Effector CD8-positive, alpha-beta T cell (primary cell): ENCODE measurements around the gene POGK.
"Not testable (repeated sequence)": the region's sequence is repeated elsewhere in the genome, so short reads cannot be mapped to it uniquely, and the experiment has no call there.

ENCODE experiments used
- DNase-seq: peaks from one replicate; lab custom pipeline; 2025; lab: John Stamatoyannopoulos, UW

The POGK gene

DNA sequence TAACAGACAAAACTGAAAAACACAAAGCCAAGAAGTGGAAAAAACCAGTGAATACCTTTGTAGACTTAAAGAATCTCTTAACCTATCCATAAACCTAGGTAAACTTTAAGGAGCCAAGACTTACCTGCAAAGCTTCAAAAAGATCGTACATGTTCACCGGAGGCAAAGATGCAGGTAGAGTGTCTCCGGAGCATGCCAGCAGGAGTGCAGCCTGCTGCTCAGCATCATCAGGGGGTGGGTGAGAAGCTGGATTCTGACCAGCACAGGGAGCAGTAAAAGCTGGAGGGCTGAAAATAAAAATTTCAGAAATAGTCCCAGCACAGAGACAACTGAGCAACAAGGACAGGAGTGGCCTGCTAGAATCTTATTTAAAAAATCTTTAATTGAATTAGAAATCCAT lies 18.7 kb downstream of the POGK start:
- no peak for DNase-seq

DNA sequence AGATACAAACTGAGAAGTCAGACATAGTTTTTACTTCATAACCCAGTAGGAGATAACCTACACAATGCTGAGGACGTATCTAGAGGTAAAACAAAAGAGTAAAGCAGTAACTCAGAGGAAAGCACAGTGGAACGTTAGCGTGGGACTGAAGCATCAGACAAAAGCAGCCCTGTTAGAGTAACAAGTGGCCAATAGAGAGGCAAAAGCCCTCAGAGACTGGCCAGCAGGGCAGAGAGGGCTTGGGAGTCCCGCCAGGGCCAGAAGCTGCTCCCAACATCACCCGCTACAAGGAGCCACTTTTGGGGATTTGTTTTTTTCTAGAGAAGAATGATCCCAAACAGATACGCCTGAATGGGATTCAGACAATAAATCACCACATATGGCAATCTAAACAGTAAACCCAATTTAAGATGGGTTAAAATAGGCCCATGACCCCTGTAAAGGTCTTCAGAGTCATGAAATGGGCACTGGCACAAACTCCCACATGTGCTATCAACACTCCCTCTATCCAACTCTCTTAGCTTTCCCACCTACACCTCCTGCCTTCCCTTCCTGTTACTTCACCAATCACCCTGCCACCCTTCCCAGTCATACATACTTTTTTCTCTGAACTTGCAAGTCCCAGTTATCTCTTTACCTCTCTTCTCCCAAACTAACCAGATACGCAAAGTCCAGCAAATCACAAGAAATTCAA lies 19.6 kb downstream of the POGK start:
- no peak for DNase-seq

DNA sequence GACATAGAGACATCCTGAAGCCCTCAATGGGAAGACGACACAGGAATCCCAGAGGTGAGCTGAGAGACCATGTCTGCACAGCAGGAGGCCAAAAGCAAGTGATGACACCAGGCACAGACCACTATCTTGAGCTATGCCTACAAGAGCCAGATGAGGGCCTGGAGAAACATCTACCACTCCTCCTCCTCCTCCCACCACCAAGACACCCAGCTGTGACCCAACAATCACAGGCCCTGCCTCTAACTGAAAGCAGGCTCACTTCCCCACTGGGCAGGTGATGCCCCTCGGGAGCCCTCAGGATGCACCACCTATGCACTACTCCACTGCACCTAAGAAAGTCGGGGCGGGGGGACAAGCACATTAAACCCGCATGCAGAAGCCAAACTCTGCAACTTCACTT lies 20.3 kb downstream of the POGK start:
- no peak for DNase-seq

DNA sequence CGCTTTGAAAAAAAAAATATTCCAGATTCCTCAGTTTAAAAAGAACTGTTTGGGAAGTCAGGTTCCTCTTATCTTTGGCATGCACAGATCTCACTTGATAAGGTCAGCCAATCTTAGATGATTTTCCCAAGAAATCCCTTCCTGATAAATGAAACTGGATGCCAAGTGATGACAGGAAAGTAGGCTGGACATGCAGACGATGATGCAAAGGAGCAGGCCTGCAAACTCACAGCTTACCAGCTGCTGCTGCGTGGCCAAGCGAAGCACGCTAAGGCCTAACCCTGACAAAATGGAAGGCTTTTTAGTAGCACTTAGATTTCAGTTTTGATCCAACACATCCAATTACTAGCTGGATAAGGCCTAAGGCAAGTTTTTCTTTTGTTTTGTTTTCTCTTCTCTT lies 26.7 kb downstream of the POGK start:
- no peak for DNase-seq

DNA sequence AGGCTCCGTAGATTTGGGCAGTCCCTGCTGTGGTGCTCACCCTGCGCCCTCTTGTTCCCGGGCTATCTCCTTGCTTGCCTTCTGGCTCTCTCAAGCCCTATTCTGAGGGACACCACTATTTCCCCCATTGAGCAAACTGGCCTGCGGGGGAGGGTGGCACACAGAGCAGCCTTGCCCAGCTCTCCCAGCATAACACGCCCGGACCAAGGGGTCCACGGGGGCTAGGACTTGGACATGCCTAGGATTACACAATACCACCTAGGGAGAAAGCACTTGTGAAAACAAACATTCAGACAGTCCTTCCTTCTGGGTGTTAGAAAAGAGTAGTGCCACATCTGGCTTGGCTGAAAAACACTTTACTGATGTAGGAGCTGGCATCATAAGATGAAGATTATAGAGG lies 29.4 kb downstream of the POGK start:
- DNase-seq: no peak

DNA sequence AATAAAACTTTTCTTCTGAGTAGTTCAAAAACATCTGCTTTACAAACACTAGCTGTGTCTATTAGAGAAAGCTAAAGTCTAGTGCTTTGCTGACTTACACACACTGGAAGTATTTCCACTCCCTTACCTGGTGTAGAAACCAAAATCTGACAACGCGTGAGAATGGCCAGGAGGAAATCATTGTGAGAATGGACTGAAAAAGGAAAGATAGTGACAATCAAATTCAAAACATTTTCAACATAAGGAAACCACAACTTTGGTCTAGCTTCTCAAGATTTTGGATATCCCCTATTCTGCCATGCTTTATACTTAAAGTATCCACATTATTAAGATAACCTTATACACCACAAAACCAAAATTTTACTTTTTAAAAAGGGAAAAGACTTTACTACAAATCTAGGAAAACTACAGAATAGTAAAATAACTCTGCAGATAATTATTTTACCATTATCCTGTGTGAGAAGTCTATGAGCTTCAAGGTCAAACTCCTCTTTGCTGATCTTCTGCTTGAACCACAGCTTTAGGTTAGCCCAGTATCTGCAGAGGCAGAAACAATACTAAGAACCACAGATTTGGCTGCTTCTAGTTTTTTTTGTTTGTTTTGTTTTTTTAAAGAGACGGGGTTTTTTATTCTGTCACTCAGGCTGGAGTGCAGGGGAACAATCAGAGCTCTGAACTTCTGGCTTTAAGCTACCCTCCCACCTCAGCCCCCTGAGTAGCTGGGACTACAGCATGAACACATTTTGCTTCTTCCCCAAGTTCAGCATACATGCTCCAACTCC lies 30.2 kb downstream of the POGK start:
- no peak for DNase-seq

DNA sequence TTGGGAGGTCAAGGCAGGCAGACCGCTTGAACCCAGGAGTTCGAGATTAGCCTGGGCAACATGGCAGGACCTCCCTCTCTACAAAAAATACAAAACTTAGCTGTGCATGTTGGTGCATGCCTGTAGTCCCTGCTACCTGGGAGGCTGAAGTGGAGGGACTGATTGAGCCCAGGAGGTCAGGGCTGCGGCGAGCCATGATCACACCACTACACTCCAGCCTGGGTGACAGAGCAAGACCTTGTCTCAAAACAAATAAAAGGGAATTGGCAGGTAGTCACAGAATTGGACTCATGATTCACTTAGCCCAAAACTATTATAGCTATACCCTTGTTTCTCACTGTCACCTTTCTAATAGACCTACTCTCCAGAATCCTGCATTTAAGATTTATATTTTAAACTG lies 31.3 kb downstream of the POGK start:
- DNase-seq: no peak

DNA sequence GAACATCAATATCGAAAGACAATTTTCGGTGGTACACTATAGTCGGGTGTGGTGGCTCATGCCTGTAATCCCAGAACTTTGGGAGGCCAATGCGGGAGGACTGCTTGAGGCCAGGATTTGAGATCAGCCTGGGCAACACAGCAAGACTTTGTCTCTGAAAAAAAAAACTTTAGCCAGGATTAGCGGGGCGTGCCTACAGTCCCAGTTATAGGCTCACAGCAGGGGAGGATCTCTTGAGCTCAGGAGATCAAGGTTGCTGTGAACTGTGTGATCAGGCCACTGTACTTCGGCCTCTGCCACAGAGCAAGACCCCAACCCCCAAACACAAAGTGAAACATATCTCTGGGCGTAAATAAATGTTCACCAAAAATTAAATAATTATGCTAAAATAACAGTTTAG lies 35.2 kb downstream of the POGK start:
- DNase-seq: no peak

DNA sequence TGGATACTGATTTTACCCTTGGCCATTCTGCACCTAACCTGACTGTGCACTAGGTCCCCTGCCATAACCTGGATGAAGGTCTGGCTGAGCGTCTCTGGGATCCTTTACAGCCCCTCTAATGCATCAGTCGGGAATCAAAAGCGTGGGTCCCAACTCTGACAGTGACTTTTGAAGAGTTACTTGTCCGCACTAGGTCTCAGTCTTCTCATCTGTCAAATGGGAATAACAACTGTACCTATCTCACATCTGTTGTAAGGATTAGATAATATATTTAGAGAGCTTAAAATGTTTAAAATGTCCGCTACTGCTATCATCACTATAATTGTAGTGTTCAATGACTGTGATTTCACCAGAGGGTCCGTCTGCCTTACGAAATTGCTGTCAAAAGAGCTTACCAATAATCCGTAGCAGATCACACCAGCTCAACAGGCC lies 36.0 kb downstream of the POGK start:
- no peak for DNase-seq

DNA sequence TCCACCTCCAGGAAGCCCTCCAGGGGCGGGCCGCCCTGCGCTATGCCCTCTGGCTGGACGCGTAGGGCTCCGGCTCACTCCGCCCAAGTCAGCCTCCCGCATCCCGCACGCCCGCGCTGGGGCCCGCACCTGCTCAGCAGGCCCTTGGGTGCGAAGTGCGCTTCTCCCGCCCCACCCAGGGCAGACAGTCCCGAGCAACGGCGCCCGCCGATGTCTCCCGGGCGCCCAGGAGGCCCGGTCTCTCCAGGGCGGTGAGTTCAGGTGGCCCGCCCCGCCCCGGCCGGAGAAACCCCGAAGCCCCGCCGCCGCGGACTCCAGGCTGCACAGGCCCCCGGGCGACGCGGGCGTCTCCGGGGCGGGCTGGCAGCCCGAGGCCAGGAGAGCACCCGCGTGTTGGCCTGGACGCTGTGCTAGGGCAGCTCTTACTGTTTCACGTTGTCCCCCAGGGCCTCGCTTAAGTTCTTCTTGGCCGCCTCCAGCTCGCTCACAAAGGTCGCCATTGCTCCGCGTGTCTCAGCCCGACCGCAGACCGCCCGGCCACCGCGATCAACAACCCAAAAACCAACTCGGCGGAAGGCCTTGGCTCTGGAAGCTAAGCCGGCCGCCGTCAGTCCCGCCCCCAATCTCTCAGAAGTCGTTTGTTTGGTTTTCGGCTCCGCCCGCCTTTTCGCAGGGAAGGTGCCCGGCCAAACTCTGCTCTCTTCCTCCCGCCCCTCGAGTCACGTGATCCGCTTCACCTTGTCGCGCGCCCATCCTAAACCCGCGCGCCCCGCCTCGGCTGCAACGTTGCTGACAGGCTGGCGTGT lies 36.7 kb downstream of the POGK start, which contains the start of gene TADA1:
TADA1 (minus strand) TSS at position 531 of the 806 bp plus-strand sequence; CDS start at position 500, 31 bp downstream.
- peak; percentile 94 for DNase-seq

DNA sequence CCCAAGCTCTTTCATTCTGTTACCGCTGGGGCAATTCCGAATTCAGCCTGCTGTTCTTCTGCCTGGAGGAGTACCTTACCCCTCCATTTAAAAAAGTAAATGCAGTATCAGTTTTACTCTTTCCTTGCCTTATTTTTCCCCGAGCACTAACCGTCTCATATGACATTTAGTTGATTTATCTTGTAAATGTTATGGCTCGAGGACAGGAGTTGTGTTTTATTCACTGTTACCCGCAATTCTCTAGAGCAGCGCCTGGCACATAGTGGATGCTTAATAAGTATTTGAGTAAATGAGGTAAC lies 37.2 kb downstream of the POGK start:
- no peak for DNase-seq

DNA sequence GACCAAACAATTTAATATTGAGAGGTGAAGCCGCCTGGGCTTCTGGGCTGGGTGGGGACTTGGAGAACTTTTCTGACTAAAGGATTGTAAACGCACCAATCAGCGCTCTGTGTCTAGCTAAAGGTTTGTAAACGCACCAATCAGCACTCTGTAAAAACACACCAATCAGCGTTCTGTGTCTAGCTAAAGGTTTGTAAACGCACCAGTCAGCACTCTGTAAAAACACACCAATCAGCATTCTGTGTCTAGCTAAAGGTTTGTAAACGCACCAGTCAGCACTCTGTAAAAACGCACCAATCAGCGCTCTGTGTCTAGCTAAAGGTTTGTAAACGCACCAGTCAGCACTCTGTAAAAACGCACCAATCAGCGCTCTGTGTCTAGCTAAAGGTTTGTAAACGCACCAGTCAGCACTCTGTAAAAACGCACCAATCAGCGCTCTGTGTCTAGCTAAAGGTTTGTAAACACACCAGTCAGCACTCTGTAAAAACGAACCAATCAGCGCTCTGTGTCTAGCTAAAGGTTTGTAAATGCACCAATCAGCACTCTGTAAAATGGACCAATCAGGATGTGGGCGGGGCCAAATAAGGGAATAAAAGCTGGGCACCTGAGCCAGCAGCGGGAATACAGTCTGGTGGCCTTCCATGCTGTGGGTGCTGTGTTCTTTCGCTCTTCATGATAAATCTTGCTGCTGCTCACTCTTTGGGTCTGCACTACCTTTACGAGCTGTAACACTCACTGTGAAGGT lies 39.1 kb downstream of the POGK start:
- DNase-seq: not testable (repeated sequence)

DNA sequence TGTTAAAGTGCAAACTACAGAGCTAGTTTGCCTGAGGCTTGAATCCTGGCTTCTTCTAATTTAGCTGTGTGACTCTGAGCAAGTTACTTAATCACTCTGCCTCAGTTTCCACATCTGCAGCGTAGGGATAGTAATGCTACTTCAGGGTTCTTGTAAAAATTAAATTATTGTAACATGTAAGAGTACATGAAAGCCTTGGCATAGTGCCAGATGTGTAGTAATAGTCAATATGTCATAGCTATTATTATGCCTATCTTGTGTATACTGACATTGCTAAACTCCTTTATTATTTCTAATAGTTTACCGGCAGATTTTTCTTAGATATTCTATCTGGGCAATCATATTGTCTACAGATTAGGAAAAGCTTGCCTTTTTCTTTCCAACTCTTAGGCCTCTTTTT lies 43.6 kb downstream of the POGK start:
- DNase-seq: no peak

DNA sequence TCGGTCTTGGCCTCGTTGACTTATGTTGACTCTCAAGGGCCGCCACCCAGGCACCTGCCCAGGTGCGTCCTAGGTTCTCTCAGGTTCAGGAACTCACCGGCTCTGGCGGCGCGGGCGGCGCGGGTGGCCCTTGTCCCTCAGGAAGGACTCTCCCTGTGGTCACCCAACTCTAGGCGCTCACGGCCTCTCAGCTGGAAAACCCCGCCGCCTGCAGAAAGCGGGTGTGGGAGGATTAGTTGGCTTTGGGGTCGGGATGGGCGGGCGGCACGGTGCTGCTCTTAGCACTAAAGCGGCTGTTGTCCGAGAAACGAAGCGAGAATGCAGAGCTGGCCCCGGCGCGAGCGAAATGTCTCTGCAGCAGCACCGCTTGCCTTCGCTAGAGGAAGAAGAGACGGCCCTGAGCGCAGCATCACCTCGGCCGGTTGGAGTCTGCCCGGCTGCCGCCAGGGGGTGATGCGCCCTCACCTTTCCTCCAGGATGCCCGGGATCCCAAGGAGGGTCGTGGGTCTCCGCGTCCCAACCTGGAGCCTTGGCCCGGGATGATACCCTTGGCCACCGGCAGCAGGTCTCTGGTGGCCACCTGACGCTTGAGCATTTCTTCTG lies 44.9 kb downstream of the POGK start:
- DNase-seq: peak; percentile 3

DNA sequence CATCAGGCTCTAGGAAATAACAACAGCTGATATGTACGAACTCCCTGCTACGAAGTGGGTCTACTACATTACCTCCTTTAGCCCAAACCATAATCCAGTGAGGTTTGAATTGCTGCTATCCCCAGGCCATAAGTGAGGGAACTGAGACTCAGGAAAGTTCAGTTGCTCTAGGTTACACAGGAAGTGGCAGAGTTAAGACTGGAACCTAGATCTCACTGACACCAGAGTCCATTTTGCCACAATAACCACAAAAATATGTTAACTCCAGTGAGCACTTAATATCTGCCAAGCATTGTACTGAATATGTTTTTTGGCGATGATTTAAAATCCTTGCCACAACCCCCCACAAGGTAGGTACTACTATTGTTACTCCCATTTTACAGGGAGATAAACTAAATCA lies 45.7 kb downstream of the POGK start:
- no peak for DNase-seq

DNA sequence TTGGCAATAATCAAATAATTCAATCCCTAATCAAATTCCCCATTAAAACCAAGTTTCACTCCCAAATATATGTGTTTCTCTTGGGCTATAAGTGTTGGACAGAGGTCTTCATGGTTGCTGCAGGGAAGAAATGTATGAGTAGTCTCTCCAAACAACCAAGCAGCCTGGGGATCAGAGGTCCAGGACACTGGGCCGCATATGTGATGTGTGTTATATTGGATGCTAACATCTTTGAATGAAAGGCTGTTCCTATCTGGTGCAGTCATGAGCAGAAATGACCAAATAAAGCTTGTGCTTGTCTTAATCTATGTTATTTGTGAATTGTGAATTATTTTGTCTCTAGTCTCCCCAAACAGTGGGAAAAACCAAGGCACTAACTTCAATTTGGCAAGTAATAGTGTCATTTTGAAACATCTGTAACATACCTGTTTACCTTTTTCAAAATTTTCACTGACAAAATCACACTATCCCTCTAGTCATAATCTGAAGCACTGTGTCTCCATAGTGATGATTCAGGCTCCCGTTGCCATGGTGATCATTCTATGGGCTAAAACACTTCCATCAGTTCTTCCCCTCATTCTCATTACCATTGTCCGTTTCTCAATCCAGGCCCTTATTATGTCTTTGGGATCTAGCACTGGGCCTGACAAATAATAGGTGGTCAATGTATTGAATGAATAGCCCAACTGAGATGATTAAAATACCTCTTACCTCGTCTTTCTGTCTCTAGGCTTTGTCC lies 49.3 kb downstream of the POGK start:
- no peak for DNase-seq

DNA sequence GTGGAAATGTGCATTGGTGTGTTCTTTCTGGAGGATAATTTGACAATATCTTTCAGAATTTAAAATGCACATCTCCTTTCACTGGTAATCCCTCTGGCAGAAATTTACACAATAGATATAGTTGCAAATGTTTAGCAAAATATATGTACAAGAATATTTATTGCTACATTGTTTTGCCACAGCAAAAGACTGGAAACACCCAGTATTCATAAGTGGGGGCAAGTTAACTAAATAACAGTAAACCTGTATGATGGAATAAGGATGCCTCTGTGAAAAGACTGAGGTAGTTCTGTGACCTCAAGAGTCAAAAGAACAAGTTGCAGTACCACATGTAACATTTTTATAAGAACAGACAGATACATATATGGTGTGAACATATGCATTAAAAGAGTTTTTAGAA lies 50.5 kb downstream of the POGK start:
- no peak for DNase-seq

DNA sequence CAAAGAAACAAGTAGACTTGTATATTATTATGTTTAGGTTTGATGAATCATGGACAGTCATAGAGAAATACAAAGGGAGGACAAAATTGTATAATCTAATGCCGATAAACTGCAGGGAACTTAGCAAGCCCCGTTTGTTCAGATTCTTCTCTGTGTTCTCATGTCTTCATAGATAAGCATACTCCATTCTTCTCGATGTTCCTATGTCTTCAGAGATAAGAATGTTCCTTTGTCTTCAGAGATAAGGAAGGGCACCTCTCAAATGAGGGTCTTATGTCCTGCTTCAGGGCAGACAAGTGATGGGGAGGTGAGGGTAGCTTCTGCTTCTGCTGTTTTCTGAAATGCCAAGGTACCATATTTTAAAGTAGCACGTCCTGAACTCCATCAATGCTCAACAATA lies 56.5 kb downstream of the POGK start:
- DNase-seq: no peak

DNA sequence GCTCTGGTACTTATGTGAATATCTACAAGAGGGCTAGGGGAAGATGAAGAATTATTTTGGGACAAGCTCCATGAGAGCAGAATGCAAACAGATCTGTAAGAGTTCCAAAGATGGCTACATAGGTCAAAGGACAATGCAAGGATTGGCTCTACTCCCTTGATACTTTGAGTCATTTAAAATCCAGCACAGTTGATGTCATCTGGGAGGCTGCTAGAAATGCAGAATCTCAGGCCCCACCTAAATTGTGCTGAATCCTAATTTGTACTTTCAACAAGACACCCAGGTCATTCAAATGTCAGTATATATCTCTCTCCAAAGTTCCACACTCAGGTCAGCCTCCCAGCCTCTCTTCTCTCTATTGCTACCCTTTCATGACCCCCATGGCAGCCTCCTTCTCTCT lies 60.5 kb downstream of the POGK start:
- no peak for DNase-seq

DNA sequence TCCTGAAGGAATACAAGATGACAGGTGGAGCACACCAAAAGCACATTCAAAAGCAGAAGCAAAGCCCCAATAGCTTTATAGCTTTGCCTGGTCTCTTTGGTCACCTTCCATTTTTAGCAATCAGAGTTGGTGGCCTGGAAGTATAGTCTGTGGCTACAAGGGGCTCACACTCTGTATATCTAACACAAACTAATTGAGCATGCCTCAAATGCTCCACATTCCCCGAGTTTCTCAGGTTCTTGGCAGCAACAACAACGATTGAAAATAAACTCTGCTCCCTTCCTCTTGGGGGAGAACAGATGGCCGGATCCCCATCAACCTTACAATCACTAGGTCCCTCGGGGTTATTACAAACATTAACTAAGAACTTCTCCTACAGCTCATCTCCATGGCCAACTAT lies 61.7 kb downstream of the POGK start:
- DNase-seq: no peak

DNA sequence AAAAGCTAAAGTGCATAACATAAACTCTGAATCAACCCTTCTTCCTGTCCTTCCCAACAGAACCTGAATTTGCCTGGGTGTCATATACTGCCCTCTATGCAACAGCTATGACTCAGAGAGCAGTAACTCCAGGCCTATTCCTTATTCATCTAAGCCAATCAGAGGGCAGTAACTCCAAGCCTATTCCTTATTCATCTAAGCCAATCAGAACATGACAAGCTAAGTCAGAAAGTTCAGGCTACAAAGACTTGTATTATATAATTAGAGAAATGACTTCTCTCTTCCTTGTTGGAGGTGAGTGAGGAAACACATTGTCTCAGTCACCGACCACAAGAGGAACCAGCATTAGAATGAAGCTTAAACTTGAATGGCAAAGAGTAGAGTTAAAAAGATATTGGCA lies 63.0 kb downstream of the POGK start:
- no peak for DNase-seq
